ENCODE measurements around the gene C4orf51. TPM values are rescaled to one million over a fixed set of nuclear protein-coding genes. Genes with fewer than 3 reads are reported as not detected.

C4orf51 gene
- total and polyA plus RNA-seq, 2 of the 8 experiments (the other 6 are each of a cell fraction or from before 2014, with no cell fraction given), result 0.54 TPM; not detected in 1

DNA sequence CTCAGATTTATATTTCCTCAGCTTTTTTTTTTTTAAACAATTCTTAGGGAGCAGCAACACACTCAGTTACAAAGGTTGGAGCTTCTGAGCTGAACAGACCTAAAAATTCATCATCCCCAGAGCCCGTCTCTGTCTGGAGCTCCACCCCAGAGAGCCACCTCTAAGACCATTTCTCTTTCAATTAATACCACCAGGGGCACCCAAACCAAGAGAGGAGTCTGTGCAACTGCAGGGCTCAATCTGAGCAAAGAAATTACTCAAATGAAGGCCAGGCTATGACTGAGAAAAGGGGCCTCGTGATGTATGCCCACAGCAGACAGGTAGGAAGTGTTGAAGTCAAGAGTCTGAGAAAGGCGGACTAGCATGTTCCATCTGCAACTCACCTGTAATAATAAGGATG is 95.5 kb downstream of the C4orf51 start (continued):
- TF ChIP-seq RAD21 (IDR thresholded peaks at IDR 0.05 in 1 of 2, conservative IDR thresholded peaks at IDR 0.05 in 1 of 2; ENCODE audit: low read depth in 2 of 2, low read length in 2 of 2) (peak; percentile 29 to 48; a peak in 3 of 4 replicates), SIN3A (conservative IDR thresholded peaks at IDR 0.05 in 1 of 2, IDR thresholded peaks at IDR 0.05 in 1 of 2; ENCODE audit: low read depth in 1 of 2, low read length in 2 of 2) (no peak), CTCF (IDR thresholded peaks at IDR 0.05; ENCODE audit: control extremely low read depth in 1 of 3, insufficient read depth in 1 of 3, low read depth in 1 of 3, low read length in 3 of 3) (peak in 1 of 3 experiments; percentile 19; a peak in 1 of 4 replicates), BRCA1 (IDR thresholded peaks at IDR 0.05; ENCODE audit: low read depth, low read length) (no peak)

Data from H1 (cell line).